A375 (cell line): Measurements from ENCODE around the gene ENDOV. TPM values are rescaled to one million over a fixed set of nuclear protein-coding genes. Genes with fewer than 3 reads are reported as not detected.

Experiments used
- small RNA-seq: library from RNA; depleted of rRNA; stranded (forward); fragments of <200 nt; gene quantifications from one replicate; pipeline ENCODE3, GENCODE V24; 2014
- total RNA-seq: library from RNA; depleted of rRNA; stranded (reverse); fragments of >200 nt; shearing (Covaris generic); gene quantifications from 2 replicates; pipeline ENCODE4 v1.2.3, GENCODE V29; 2014; rRNA removed

Gene ENDOV
- 26.6 and 33.3 TPM in 2 replicates for total RNA-seq

DNA sequence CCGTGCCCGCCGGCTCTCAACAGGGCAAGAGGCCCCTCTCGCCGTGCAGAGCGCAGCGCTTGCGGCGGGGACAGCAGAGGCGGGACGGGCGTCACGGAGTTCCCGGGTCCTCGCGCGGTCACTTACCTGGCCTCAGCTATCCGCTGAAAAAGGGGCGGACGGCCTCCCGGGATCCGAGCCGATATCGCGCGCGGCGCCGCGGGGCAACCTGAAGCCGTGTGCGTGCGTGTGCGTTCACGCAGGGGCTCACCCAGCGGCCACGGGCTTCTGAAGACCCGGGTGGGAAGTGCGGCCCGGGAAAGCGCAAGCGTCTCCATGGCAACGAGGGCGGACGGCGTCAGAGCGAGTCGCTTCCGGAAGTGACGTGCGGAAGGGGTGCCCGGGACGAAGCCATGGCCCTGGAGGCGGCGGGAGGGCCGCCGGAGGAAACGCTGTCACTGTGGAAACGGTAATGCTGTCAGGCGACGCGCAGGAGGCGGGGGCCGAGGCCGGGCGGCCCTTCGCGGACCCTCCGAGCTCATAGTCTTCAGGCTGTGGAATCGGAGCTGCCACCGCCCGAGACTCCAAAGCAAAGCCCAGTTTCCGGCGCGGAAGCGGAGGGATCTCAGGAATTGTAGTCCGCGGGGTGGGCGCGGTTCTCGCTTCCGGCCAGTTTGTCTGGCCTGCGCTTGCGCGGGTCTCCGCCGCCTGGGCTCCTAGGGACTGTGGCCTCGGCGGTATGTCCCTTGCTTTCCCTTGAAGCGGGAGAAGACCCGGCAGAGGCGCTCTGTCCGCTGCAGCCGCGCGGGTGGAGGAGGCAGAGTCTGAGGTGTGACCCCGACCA lies at the start of gene ENDOV:
Gene ENDOV, plus strand, starts transcription at position 365 of the 823 bp plus-strand sequence. Its CDS starts 28 bp downstream, at position 393.

DNA sequence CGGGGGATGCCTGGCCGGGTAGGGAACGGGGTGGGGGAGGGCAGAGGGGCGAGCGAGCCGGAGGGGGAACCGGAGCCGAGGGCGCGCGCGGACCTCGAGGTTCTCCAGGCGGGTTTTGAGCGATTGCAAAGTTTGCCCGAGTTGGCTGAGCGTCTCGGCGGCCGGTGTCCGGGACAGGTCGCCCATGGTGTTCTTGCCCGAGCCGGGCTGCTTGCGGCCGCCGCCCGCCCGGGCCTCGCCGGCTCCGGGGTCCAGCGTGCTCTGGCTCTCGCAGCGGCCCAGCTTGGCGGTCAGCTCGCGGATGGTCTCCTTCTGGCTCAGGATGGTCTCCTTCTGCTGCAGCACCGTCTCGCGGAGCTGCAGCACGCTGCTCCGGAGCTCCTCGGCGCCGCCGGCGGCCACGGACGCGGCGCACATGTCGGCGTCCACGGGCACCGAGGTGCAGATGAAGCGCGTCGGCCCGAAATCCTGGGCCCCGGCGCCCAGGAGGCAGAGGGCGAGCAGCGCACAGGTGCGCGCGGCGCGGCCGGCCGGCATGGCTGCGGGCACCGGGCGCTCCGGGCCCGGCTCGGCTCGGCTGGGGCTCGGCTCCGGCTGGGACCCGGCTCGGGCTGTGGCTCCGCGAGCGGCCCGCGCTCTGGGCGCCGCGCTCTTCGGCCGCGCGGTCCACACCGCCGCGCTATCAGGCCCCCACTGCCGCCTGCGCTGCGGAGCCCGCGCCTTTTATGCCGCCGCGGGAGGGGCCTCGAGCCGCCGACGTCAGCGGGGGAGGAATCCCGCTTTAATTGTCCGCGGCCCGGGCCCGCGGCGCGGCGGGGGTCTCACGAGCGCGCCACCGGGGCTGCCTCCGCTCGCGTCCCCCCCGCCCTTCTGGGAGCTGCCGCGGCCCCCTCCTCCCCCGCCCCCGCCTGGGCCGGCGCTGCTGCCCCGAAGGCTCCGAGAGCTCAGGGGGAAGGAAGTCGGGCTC lies 61.2 kb downstream of the ENDOV start, which contains the start of gene NPTX1:
Gene NPTX1, minus strand, starts transcription at position 698 of the 967 bp plus-strand sequence. Its CDS starts 161 bp downstream, at position 537.

Small RNA genes lying within 50 kb of the gene (small RNA-seq; reads per million reads assigned to genes)
- not detected for gene MIR4730

Other genes starting within 250 kb of the ENDOV start
- 0.98 and 3.4 TPM in 2 replicates for gene CARD14, start 245.1 kb upstream of the ENDOV start, total RNA-seq
- 10.5 and 19.8 TPM in 2 replicates for gene SGSH, start 194.8 kb upstream of the ENDOV start, total RNA-seq
- gene SLC26A11, start 194.7 kb upstream of the ENDOV start, total RNA-seq, result 6.5 and 7.2 TPM in 2 replicates
- gene RNF213, start 154.3 kb upstream of the ENDOV start, total RNA-seq, result 47.0 and 55.1 TPM in 2 replicates
- 0.08 TPM in 1 of 2 replicates, not detected in the other for gene NPTX1, start 61.4 kb downstream of the ENDOV start, total RNA-seq
- gene RPTOR, start 129.7 kb downstream of the ENDOV start, total RNA-seq, result 28.4 and 30.7 TPM in 2 replicates